GM19099 (cell line): ENCODE data around the gene OS9.
A peak's percentile ranks its signal among the peaks of the same experiment; 100 is the strongest.

ENCODE experiments used
- POLR2A ChIP-seq: IDR thresholded peaks from 3 replicates; pipeline ENCODE4 v1.6.1; 2011; ENCODE audit warnings: low read depth; ENCODE audit not compliant: insufficient read length; ENCODE audit errors: extremely low read depth

Gene OS9

DNA sequence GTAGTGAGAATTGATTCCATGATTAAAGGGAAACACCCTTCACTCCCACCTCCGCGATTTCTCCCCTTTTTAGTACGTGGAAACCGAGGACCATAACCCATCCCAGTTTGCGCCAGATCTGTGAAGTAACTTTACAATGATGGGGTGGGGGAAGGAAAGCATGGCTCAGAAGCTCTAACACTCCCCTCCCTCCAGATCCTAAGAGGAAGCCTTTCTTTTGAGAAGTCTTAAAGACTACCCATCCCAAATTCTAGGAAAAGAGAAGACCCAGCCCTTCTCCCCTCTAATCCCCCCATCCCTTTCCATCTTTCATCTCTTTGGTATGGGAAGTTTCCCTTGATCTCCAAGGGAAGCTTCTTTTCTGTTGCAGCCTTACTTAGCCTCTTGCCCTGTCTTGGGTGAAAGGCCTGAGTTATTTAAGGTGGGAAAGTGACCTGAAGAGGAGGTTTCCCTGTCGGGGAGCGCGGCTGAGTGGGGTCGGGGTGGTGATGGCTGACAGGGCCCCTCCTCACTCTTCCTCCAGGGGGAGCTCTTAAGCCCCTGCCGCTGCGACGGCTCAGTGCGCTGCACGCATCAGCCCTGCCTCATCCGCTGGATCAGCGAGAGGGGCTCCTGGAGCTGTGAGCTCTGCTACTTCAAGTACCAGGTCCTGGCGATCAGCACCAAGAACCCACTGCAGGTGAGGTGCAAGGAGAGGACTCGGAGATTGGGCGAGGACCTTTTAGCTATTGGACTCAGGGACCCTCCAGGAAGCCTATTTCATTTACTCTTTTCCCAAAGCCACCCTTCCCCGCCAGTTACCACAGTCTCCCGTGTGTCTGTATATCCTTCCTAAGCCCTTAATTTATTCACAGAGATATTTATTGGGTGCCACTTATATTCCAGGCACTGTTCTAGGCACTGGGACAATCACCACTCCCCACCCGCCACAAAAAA, 62.7 kb downstream of the OS9 start:
- TF ChIP-seq POLR2A = no peak

DNA sequence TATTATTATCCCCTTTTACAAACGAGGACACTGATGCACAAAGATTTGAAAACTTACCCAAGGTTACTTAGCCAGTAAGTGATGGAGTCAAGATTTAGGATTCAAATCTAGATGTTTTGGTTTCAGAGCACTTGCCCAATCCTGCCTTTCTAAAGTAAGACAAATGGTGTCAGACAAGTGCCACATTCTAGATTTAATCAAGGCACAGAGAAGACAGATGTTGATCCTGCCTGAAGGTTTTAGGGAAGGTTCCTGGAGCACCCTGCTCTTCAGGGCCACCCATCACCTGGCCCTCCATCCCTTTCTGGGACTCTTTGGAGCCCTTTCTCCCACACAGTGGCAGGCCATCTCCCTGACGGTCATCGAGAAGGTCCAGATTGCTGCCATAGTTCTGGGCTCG, 63.8 kb downstream of the OS9 start:
- TF ChIP-seq POLR2A = no peak

DNA sequence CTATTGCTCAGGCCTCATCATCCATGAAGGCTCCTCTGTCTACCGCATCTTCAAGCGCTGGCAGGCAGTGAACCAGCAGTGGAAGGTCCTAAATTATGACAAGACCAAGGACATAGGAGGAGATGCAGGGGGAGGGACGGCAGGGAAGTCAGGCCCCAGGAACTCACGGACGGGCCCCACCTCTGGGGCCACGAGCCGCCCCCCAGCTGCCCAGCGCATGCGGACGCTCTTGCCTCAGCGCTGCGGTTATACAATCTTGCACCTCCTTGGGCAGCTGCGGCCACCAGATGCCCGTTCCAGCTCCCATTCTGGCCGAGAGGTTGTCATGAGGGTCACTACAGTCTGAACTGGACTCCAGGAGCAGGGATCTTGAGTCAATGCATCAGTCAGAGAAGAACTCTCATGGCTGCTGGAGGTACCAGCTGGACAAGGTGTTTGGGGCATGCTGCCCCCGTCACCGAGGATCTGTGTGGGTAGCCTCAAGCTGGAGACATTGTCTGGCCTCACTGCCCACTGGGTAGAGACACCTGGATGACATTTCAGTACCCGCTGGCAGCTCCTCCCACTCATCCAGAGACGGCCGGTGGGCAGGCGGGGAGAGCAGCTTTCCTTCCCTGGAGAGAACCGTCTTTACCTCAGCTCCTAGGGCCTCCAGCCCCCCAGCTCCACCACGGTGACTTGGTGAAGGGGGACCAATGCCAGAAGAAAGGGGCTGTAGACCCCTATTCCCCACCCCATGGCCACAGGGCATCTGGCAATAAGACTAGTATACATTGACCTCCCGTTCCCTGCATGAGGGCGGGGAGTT, 64.8 kb downstream of the OS9 start:
- TF ChIP-seq POLR2A = no peak

DNA sequence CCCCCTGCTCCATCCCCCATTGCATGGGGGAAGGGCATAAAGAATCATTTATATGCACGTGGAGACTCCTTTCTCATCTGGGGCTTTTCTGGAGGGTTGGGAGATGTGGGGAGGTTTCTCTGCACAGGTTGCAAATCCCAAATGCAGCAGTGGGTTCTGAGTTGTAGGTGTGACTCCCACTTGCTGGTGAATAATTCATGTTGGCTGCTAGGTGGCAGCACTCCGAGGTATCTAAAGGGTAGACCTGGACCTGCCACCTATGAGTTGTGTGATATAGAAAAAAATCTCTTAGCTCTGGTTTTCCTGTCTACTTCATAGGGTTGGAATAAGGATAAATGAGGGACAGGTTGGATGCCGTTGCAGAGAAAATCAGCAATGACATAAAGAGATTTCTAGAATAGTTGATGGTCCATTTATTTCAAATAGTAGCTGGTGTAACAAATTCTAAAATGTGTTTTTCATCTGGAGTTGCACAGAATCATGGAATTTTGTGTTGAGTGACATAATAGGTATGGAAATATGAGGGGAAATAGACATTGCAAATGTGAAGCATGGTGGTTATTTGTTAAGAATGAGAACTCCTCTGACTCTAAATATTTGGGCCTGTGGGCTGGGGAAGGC, 65.5 kb downstream of the OS9 start:
- no peak for TF ChIP-seq POLR2A

DNA sequence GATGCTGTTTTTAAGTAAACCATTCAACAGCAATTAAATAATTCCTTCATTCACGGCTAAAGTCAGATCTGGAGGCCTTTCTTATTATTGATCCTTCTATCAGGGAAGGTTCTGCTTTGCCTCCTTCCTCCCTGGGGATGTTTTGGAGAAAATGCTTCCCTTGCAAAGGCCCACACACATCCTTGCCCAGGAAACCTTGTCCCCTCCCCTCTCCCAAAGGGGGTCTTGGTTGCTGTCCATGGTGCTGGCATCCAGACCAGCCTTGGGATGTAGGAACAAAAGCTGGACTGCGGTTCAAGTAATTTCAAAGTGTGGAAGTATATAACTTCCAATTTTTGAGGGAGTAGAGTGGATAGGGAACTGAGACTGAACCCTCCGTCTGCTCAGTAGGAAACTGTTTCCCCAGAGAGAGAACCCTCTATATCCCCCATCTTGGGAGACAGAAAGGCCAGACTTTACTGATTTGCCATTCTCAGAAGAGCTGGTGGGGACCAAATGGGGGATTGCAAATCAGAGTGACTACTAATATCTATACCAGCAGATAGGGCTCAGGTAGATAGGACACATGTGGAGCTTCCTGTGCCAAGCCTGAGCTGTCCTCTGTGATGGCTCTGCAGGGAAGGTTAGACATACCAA, 66.5 kb downstream of the OS9 start:
- no peak for TF ChIP-seq POLR2A

DNA sequence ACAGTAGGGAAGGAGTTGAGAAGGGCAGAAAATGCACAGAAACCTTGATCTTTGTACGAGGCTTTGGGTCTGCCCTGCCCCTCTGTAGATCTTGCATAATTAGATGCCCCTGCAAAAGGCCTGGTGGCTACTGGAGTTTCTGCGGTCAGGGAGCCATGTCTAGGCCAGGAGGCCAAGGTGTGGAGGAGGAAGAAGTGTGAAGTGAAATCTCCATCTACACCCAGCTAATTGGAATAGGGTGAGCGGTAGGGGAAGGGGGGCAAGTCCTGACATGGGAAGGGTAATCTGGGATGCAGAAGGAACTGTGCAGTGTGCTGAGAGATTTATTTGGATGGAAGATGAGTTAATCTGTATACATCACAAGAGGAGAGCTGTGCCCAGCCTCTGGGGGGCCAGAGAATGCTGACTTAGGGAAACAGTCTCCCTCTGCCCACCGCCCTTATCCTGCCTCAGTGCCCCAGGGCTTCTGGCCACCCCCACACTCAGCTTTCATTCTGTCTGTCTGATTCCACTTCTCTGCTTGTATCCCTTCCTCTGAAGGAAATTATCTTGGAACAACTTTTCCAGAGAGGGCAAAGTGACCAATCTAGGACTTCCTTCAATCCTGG, 67.6 kb downstream of the OS9 start:
- no peak for TF ChIP-seq POLR2A

DNA sequence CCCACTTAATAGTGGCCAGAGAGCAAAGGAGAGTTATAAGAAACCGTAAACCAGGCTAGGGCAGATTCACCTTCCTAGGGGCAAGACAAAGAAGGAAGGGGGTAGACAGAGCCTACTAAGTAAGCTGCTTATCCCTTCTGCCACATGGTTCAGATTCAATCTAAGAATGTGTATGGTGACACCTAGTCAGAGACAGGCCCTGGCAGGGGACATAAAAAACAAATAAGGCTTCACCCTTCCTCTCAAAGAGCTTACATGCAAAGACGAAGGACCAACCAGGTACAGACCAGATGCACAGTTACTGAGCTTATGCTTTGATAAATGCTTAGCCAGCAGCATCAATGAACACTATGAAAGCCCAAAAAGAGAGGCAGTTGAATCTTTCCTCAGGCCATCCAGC, 68.5 kb downstream of the OS9 start:
- no peak for TF ChIP-seq POLR2A

DNA sequence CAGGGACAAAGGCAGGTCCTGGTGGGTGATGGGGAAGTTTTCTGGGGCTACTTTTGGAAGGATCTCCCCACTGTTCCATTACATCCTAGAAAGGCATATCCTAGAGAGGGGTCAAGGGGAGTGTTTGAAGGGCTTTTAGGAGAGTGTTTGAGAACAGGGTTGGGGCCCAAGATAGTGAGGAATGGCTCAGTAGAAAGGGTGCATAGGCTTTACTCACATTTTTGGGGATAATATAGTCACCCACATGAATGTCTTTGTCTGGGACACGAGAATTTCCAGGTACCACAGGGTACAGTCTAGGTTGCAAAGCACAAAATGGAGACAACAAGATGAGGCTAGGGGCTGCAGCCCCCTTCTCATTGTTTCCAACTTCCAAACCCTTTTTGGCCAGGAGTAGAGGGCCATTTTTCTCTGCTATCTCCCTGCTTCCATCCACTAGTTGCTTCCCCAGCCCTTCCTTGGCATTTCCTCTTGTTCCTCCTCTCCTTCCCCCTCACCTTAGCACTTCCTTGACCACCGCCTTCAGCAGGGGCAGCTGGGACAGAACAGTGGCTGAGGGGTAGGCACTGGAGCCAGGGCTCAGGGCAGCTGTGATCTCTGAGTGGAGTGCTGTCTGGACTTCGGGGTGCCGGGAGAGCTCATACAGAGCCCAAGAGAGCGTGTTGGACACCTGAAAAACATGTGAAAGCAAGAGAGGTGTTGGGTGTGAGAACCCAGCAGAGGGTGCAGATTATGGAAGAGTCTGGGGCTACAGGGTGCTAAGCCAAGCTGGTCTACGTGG, 70.1 kb downstream of the OS9 start:
- no peak for TF ChIP-seq POLR2A

DNA sequence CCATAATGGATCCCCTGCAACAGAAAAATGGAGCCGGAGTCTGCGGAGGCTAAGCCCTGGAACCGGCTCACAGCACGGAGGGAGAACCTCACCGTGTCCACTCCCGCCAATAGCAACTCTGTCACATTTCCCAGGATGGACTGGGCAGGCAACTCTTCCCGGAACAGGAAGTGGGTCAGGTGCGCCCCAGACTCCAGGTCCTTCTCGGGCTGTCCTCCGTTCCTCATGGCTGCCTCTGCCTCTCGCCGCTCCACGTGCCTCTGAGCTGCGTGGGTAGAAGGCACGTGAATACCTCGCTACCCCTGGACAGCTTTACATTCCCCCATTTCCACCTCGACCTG, 70.7 kb downstream of the OS9 start:
- no peak for TF ChIP-seq POLR2A

DNA sequence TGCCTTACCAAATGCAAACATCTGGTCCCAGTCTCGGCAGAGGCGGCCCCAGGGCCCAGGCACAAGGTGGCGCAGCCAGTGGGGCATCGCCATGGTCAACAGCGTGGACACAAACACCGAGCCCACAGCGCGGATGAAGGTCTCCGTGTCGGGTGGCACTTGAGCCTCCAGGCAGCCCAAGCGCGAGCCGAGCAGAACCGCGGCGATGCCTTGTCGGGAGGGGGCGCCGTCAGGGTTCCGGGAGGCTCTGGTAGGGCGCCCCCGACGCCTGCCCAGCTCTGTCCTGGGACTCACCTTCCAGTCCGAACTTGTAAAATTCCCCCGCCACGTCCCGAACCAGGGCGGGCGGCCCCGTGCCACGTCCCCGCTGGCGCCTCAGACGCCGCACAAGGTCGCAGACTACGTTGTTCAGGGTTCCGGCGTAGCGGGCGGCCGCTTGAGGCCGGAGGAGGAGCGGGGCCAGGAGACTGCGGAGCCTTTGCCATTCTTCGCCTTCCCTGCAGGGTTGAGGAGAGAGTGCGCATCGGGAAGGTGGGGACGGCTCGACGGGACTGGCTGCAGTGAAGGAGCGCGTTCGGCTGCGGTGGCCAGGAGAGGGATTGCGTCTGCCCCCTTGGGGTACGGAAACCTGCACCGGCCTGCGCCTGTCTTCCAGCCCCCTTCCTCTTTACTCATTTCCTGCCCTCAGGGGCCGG, 71.2 kb downstream of the OS9 start:
- TF ChIP-seq POLR2A = no peak

DNA sequence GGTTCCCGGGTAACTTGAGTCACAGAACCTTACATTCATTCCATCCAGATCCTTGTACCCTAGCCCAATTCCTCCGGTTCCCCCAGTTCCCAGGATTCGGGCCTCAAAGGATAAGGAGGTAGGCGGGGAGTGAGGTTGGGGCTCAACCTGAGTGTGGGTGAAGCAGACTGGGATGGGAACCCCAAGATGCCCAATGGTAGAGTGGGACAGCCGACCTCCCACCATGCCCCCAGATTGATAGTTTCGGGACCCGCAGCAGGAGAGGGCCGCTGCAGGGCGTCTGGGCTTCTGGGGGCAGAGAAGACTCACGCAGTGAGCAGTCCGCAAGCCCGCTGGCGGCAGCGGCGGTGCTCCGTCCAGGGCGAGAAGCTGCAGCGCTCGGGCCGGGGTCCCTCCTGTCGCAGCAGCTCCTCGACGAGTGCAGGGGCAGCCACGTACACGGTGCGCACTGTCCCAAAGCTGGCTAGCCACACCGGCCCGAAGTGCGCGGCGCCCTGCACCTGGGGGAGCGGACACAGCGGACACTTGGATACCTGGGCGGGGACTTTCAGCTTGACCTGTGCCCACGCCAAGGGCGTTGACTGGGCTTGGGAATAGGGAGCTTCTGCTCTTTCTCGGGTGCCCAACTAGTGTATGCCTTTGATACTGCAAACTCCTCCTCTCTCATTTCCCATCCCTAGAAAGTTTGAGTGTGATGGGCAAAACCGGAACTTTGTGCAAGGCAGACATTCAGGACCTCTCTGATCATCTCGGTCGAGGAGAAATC, 71.9 kb downstream of the OS9 start:
- TF ChIP-seq POLR2A = no peak

DNA sequence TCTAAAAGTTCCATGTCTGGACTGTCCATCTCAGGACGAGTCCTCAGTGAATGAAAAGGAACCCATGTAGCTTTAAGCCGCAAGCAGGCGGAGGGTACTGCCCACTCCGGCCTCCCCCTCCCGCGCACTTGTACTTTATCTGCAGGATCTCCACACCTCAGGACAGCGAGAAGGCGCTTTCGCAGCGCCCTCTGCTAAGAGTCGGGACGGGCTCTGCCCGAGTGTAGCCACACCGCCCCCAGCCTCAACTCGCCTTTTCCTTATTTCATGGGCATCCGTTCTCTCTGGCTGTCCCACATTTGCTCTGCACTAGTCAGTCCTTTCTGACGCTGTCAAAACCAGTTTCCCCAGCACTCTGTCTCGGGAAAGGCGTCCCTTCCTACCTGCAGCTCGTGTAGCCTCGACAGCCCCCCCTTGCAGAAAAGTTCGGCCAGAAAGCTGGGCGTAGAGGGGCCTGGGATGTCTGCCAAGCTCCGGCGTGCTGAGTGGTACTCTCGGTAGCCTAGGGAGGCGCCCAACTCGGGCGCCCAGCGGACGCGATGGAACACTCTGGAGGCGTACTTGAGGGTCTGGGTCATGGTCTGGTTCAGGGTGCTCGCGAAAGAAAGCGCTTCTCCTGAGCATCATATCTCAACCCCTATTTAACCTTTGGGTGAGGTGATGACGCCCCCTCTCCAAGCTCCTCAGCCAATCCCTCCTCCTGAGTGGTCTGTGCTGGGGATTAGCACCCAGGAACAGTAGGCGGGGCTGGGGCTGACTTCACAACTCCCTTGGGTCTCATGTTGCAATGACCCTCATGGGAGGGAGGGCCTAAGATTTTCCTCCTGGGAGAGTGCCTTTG, 72.8 kb downstream of the OS9 start, which contains the start of gene CYP27B1:
CYP27B1 (minus strand) TSS at position 615 of the 841 bp plus-strand sequence; CDS start at position 578, 37 bp downstream.
- peak; percentile 17 for TF ChIP-seq POLR2A

DNA sequence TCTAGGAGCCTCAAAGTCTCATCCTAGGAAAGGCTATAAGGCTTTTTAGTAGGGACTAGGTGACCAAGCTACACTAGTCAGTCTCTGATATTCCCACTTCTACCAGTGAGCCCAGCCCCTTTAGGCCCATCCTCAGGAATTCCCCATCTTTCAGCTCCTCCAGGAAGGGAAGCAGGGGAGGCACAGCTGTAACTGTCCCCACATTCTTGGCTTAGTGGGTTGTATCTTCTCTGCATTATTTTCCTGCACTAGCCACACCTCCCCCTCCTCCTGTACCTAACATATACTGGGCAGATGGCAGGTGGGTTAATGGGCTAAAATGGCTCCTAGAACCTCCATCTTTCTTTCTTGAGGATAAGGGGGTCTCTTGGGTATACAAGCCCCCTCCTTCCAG, 73.4 kb downstream of the OS9 start:
- TF ChIP-seq POLR2A = no peak
